ENCODE measurements around the gene DYSF. TPM values are rescaled to one million over a fixed set of nuclear protein-coding genes. Genes with fewer than 3 reads are reported as not detected.
A peak's percentile ranks its signal among the peaks of the same experiment; 100 is the strongest.

Gene DYSF
- total RNA-seq, 2 donors from 2014 or later, result 1.4 to 3.1 TPM

GRCh38 chr2:71546777-71547281, 93.5 kb downstream of the DYSF start:
- Mint-ChIP-seq H3K4me3 (no peak overlapping the region), H3K27ac (no peak overlapping the region), H3K27me3 (ENCODE audit: insufficient read depth) (peaks cover 4% of the 10 kb centered on the region), H3K36me3 (ENCODE audit: low read depth) (no peaks in the 10 kb centered on the region), H3K9me3 (peaks cover 19% of the 10 kb centered on the region), H3K4me1 (no peaks in the 10 kb centered on the region)
- 91 to 94% methylated on average over 12 to 14 of the region's 14 CpGs for WGBS, 2 experiments (ENCODE audit: insufficient coverage in 1 of 2, insufficient read length in 1 of 2)
- Histone ChIP-seq H3K9ac (ENCODE audit: extremely low read depth, low read length, poor library complexity, severe bottlenecking) (no peak overlapping the region), H3K27me3 (ENCODE audit: control insufficient read depth, insufficient read depth, low read length, poor library complexity, severe bottlenecking) (no peaks in the 10 kb centered on the region), H3K4me3 (ENCODE audit: low read length) (no peak overlapping the region), H3K27ac (ENCODE audit: low read depth, low read length) (no peak overlapping the region), H3K36me3 (ENCODE audit: control insufficient read depth, insufficient read depth, low read length) (no peaks in the 10 kb centered on the region), H3K9me3 (ENCODE audit: control insufficient read depth, low read length) (no peaks in the 10 kb centered on the region), H3K4me1 (ENCODE audit: control insufficient read depth, insufficient read depth, low read length) (no peaks in the 10 kb centered on the region)
- no peak for TF ChIP-seq CTCF (conservative IDR thresholded peaks at IDR 0.05)
- no peak for DNase-seq

- H3K27me3 Mint-ChIP-seq (ENCODE audit: insufficient read depth), result peaks cover 4% of the 10 kb centered on the region
- H3K4me3 ChIP-seq (ENCODE audit: low read length), result no peak overlapping the region
- H3K27ac Mint-ChIP-seq, result no peak overlapping the region
- H3K9me3 ChIP-seq (ENCODE audit: control insufficient read depth, low read length), result no peaks in the 10 kb centered on the region
- TF ChIP-seq CTCF (conservative IDR thresholded peaks at IDR 0.05), result no peak
- peaks cover 14% of the 10 kb centered on the region for H3K9me3 Mint-ChIP-seq
- H3K36me3 ChIP-seq (ENCODE audit: control insufficient read depth, insufficient read depth, low read length), result no peaks in the 10 kb centered on the region
- no peak overlapping the region for H3K9ac ChIP-seq (ENCODE audit: extremely low read depth, low read length, poor library complexity, severe bottlenecking)
- no peaks in the 10 kb centered on the region for H3K27me3 ChIP-seq (ENCODE audit: control insufficient read depth, insufficient read depth, low read length, poor library complexity, severe bottlenecking)
- DNase-seq, result no peak
- no peak overlapping the region for H3K4me3 Mint-ChIP-seq
- 89 to 90% methylated on average over 9 to 12 of the region's 13 CpGs for WGBS, 2 experiments (ENCODE audit: insufficient coverage in 1 of 2, insufficient read length in 1 of 2)
- no peaks in the 10 kb centered on the region for H3K4me1 Mint-ChIP-seq
- H3K27ac ChIP-seq (ENCODE audit: low read depth, low read length), result no peak overlapping the region
- no peaks in the 10 kb centered on the region for H3K36me3 Mint-ChIP-seq (ENCODE audit: low read depth)
- H3K4me1 ChIP-seq (ENCODE audit: control insufficient read depth, insufficient read depth, low read length), result no peaks in the 10 kb centered on the region
Measured at GRCh38 chr2:71547616-71548285, 94.4 kb downstream of the DYSF start.

- Mint-ChIP-seq H3K4me3 (no peak overlapping the region), H3K36me3 (ENCODE audit: low read depth) (no peaks in the 10 kb centered on the region), H3K9me3 (peaks cover 6% of the 10 kb centered on the region), H3K27ac (no peak overlapping the region), H3K4me1 (no peaks in the 10 kb centered on the region), H3K27me3 (ENCODE audit: insufficient read depth) (peaks cover 4% of the 10 kb centered on the region)
- no peak overlapping the region for H3K4me3 ChIP-seq (ENCODE audit: low read length)
- peak; percentile 93 for DNase-seq
- peak; percentile 88 for TF ChIP-seq CTCF (conservative IDR thresholded peaks at IDR 0.05)
- 76 to 77% methylated on average over 14 to 21 of the region's 21 CpGs for WGBS, 2 experiments (ENCODE audit: insufficient coverage in 1 of 2, insufficient read length in 1 of 2)
- H3K27ac ChIP-seq (ENCODE audit: low read depth, low read length), result no peak overlapping the region
- H3K9ac ChIP-seq (ENCODE audit: extremely low read depth, low read length, poor library complexity, severe bottlenecking), result no peak overlapping the region
- no peaks in the 10 kb centered on the region for H3K9me3 ChIP-seq (ENCODE audit: control insufficient read depth, low read length)
- no peaks in the 10 kb centered on the region for H3K4me1 ChIP-seq (ENCODE audit: control insufficient read depth, insufficient read depth, low read length)
- H3K36me3 ChIP-seq (ENCODE audit: control insufficient read depth, insufficient read depth, low read length), result no peaks in the 10 kb centered on the region
- no peaks in the 10 kb centered on the region for H3K27me3 ChIP-seq (ENCODE audit: control insufficient read depth, insufficient read depth, low read length, poor library complexity, severe bottlenecking)
Measured at GRCh38 chr2:71548646-71549425, 95.5 kb downstream of the DYSF start.

Data from endodermal cell (in vitro differentiated cells).